Measurements from ENCODE around the gene BCL10.
A peak's percentile ranks its signal among the peaks of the same experiment; 100 is the strongest.

The BCL10 gene

DNA sequence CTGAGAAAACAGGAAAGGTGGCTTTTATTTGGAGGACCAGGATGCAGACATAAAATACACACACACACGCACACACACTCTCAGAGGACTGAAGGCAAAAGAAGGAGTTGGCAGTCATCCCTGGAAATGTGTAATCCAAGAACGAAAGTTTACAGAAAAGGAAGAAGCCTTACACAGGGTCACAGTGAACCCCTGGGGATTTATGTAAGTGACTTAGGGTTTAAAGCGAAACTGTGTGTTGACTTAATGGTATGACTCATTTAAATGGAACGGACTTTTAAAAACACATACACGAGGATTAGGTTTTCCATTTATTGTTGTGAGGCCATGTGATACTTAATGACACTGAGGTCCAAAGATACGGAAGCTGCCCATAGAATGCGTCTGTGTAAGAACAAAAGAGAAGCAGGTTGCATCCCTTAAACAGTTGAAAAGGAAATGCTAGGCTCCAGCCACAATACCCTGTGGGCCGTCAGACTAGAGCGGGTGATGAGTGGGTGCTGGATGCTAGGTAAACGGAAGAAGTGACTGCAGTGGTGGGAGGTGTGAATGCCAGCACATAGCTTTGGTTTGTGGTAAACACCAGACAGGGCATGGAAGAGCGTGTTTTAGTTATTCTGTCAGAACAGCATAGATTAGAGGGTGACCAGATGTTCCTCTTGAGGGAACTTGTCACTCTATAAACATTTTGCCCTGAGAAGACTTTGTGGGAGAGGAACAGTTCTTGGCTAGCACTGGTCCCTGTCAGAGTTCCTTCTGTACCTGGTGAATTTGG is 21.6 kb upstream of the BCL10 start:
- peak; percentile 23 for DNase-seq

DNA sequence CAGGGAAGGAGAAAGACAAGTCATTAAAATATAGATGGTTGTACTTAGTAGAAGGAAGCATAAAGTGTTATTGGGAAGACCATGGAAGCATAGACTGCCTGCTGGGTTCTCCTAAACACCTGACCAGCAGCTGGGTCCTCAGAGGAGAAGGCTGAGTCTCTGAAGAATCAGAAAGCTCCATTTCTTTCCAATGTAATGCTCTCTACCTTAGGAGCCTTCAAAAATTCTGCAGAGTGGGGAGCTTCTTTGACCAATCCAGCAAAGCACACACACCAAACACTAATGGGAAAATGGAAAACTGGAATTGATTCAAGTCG is 21.1 kb upstream of the BCL10 start:
- no peak for DNase-seq

DNA sequence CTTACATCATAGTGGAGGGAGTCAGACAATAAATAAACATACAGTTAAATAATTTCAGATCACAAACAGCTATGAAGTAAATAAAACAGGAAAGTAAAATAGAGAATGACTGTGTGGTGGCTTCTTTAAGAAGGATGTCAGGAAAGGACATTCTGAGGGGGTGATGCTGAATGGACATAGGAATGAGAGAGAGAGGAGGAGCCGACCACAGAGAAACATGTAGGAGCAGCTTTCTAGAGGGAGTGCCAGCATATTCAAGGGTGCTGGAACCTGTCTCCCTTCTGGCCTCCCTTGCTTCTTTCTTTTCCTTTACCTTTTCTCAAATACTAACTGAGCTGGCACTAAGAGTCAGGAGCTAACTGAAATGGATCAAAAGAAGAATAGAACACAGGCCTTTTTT is 20.5 kb upstream of the BCL10 start:
- no peak for DNase-seq

DNA sequence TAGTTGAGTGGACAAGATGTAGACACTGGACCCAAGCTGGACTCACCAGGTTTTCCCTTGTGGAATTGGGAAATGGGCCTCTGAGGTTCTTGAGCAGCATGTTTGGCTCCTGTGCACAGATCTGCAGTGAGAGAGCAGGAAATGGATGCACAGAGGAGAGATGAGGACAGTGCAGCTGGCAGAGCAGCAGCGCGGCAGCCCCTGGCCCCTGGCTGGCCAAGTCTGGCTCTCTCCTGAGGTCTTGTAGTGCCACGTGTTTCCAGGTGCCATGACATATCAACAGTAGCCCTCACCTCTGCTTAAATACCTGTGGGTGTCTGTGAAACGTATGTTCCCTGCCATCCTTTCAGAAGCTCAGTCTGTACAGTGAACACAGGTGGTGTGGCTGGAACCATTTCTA is 19.2 kb upstream of the BCL10 start:
- no peak for DNase-seq

DNA sequence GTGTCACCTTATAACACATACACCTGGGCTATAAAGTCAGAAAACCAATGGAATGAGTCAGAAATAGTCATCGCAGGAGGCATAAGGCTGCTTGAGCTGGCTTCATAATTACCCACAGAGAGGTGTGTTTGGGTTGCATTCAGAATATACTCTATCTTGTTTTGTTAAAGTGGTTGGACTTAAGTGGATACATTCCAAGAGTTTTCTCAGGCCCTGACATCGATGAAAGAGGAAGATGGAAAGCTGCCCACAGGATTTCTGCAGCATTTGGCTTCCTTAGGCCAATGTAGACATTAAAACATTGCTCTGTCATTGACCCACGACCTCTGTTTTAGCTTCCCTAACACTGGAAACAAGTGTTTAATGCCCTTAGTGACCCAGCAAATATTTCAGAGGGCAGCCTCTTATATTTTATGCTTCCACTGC is 18.6 kb upstream of the BCL10 start:
- DNase-seq = no peak

DNA sequence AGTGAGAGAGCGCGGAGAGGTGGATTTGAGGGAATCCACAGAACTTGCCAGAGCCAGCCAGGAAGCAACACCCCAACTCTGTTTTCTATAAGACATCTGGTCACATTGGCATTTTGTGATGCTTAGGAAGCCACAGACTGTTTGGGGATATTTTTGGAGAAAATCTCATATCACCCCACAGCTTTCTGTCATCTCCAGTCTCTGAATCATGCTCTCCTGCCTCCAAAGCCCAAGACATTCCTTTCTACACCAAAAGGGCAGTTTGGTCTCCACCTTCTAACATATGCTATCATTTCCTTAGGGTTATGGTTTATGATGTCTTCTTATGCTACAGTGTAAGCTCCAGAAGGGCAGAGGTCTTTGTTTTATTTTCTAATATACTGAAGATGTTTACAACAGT is 14.4 kb upstream of the BCL10 start:
- DNase-seq = no peak

DNA sequence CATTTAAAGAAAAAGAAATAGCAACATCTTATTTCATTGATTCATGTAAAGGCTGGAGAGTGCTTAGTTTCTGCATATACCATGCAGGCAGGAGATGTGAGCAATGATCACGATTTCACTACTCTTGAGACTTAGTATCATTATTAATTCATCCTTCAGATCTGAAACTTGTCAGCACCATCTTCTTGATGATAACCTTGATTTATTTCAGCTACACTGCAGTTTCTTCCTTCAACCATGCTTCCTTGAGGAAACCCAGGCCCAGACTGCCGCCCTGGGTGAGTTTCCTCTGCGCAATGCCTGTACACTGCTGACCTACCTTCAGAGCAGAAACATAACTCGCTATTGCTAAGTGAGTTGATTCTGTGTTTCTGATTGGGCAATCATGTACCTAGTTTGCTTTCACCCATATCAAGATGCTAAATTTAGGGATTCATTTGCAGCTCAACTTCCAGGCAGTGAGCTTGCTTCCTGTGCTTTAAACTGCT is 13.5 kb upstream of the BCL10 start:
- DNase-seq = no peak

DNA sequence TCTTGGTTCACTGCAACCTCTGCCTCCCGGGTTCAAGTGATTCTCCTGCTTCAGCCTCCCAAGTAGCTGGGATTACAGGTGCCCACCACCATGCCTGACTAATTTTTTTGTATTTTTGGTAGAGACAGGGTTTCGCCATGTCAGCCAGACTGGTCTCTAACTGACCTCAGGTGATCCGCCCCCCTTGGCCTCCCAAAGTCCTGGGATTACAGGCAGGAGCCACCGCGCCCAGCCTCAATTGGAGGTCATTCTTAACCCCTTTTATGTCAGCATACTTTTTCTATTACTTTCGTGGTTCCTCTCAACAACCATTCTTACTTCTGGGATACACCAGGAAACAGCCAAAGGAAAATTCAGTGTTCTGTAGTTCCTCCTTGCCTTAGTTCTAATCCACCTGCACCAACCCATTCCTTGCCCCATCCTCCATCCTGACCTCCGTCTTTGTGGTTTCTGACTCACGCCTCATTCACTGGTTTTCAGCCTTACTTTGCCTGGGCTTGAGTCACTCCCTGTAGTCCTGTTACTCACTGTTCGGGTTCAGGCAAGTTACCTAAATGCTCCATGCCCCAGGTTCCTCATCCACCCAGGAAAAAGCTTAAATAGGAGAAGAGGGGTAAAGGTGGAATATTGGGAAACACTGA is 12.9 kb upstream of the BCL10 start:
- DNase-seq = no peak

DNA sequence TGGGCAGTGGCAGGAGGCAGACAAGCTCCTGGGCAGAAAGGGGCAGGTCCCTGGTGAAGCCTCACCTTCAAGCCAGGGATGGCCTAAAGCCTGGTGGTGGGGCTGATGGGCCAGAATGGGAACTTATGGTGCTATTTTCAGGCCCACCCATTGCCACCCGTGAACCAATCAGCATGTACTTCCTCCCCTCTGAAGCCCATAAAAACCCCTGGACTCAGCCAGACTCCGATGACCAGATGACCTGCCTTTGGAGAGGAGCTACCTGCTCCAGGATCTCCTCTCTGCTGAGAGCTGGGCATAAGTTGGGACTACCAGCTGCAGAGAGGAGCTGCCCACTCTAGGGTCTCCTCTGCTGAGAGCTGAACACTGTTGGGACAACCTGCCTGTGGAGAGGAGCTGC is 7.8 kb upstream of the BCL10 start:
- DNase-seq = no peak

DNA sequence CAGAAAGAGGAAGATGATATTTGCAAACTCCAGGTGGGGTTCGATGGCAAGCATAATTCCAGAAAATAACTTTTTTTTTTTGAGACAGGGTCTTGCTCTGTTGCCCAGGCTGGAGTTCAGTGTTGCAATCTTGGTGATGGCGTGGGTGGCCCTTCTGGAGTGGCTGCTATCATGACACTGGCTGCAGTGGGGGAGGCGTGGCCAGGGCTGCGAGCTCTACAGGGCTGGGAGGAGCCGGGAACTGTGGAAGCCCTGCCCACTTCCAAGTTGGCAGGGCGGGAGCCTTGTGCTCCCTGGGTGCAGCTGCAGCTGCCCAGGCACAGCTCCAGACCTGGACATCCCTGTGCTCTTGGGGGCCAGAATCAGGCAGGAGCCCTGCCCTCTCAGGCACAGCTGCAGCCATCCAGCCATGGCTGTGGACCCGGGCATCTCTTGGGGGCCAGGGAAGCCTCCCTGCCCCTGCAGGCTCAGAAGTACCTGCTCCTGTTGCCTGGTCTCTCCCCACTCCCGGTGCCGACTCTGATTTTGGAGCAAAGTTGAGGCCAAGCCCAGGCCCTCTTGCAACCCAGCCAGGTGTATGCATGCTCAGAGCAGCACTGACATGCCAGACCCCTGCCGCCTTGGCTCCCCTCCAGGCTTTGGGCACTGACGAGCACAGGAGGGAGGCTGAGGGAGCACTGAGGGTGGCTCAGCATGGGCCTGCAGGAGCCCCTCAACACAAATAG is 7.2 kb upstream of the BCL10 start:
- no peak for DNase-seq

DNA sequence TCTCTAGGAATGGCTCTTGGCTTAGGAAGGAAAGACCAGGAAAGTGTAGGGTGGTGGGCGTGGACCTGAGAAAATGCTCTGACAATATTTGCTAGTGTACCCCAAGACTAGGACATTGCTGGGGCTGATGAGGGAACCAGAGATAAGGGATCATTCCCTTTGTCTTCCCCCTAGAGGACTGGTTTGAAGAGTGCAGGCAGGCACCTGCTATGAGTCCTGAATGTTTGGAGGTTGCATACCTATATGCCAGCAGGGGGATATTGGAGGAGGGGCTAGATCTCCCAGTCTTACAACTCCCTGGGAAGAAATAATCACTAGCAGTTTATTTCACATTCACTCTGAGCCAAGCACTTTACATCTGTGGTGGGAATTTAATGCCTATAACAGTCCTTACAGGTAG is 6.0 kb upstream of the BCL10 start:
- DNase-seq = no peak

DNA sequence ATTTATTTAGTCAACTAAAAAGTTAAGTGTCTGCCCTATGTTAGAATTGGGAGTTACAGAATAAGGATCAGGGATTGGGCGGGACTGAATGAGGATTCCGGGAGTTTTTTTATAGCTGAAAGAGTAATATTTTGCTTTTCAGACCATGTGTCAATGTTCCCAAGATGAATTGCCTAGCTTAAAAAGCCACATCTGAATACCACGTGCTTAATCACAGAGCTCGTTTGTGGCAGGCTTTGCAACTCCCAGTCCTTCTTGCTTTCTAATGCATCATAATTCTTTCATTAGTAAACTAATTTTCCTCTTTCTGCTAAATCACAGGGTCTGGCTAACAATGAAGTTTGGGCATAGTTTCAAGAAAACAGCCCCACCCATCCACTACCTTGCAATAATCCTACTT is 4.2 kb upstream of the BCL10 start:
- DNase-seq = no peak

DNA sequence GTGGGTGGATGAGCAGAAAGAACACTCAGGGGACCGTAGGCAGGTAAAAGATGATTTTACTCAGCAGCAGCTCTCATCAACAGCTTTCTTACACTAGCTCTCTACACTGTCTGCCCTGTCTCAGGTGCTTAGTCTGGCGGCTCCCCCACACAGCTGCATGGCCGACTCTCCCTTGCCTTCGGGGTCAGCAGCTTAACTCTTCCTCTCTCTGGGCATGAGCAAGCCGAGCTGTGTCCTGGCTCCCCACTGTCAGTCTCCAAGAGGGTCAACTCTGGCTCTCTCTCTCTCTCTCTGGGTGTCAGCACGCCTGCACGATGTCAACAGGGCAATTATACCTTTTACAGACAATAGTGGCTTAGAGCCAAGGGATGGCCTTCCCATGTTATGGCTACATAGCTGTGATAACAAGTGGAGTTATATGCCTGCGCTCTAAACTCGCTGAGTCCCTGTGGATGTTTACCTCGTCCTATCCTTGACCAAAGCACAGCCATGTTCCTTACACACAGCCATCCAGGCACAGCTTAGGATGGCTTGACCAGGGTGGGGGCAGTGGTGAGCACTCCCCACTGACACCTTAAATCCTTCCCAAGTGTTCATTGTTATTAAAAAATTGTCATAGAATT is 3.1 kb upstream of the BCL10 start:
- DNase-seq = no peak

DNA sequence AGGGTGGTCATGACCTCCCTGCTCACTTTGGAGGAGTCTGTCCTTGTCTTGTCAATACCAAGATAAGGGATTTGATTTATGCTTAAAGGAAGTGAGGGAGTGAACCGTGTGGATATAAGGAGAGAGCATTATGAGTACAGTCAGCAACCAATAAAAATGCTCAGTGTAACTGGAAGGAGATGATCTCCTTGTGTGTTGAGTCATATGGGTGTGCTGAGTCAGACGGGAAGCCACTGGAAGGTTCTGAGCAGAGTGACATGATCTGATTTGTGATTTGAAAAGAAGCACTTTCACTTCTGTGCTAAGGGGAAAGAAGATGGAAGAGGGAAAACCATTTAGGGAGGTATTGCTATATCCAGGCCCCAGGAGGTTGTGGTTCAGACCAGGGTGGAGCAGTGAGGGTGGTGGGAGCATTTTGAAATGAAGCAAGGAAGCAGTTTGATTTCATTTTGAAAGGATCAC is 2.5 kb upstream of the BCL10 start:
- DNase-seq = peak; percentile 18

DNA sequence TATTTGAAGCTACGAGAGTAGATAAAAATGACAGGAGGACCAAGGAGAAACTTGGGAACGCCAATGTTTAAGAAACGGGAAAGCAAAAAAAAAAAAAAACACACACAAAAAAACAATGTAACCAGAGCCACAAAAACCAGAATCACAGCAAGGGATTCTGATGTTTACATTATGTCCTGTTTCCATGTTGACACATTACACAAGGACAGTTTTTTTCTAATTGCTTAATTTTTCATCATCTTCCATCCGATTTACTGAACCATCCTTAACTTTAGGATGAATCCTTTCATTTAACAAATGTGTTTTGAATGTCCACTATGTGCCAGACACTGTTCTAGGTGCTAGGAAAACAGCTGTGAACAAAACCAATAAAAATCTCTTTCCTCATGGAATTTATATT is 1.4 kb upstream of the BCL10 start:
- DNase-seq = no peak

DNA sequence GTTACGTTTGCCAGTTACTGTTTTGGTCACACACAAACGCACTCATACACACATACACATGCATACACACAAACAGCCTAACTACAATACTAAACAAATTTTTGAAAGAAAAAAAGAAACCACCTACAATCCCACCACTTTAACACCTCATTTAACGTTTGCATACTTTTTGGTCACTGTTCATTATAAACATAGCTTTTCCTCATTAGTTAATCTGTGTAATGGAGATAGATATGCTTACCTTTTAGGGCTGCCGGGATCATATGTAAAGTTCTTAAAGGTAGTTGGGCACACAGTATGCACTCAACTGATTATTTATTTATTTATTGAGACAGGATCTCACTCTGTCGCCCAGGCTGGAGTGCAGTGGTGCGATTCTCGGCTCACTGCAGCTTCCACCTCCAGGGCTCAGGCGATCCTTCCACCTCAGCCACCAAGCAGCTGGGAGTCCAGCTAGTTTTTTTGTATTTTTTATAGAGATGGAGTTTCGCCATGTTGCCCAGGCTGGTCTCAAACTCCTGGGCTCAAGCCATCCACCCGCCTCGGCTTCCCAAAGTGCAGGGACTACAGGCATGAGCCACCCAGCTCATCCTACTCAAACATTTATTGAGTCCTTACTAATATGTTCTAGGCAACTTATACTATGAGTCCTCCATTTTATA is 677 bp upstream of the BCL10 start:
- no peak for DNase-seq

DNA sequence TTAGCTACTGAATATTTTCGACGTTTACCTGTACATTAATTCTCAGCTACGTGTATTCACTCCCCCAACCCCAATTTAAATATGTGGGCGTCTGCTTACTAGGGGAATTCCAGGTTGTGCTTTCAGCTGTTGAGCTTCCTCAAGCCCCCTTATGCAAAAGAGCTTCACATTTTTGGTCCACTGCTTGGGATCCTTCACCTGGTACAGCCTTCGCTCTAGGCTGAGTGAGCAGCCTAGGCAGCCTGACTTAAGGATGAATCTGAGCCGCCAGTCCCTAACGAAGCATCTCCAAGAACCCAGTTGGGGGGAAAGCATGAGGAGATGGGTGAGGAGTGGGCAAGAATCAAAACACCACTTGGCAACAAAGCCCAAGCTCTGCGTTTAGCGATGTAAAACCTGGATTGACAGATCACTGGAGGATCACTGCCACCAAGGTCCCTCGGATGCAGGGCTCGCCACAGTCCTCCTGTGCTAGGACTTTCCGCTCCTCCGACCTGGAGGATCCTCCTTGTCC is 674 bp downstream of the BCL10 start:
- DNase-seq = no peak

DNA sequence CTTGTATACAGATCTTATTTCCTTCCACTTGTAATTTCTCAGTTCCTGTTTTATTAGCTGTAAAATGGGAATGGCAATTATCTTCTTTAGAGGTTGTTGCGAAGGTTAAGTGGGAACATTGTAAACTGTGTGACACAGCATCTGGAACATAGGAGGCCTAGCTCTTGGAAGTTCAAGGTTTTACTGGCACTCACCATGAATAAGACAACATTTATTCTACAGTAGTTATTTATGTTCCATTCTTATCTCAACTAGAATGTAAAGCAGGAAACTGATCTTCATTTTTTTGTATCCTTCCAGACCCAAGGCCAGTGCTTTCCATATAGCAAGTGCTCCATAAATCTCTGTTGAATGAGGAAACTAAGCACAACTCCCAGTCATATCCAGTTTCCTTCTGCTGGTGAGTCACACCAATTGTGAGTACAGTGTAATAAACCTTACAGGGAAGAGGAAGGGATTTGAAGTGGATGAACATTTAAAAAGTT is 1.4 kb downstream of the BCL10 start:
- no peak for DNase-seq

DNA sequence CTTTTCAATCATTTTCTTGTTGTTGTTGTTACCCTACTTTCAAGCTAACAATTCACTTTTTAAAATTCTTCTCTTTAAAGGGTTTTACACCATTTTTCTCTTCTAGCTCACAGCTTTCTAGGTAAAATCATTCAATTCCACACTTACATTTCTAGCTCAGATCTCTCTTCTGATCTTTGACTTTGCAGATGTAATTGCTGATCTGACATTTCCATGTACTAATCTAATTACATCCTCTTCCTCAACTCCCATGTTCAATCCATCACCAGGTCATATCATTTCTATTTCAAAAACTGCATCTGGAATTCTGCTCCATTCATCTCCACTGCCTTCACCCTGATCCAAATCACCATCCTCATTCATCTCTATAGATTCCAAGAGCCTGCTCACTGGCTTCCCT is 3.0 kb downstream of the BCL10 start:
- no peak for DNase-seq

DNA sequence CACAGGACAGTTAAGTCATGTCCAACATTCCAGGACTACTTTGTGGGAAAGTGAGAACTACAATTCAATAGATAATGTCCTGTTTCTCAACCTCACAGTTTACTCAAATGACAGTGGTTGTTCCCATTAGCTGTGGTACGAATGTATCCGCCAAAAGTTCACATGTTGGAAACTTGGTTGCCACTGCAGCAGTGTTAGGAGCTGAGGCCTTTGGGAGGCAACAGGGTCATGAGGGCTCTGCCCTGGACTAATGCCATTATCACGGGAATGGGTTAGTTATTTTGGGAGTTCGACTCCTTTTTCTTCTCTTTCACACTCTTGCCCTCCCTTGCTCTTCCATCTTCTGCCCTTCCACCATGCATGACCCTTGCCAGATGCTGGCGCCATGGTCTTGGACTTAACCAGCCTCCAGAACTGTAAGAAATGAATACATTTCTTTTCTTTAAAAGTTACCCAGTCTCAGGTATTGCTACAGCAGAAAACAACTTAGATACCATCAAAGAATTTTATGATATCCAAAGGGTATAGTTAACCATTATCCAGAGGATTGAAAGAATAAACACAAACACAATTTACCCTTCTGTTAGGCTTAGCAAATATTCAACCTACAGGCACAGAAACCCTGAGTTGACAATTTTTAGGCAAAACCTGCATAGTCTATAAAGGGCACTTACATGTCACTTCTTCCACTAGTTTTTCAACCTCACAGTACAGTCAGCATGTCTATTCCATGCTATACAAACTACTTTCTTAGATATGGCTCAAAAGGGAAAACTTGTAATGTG is 7.4 kb downstream of the BCL10 start:
- DNase-seq = no peak

DNA sequence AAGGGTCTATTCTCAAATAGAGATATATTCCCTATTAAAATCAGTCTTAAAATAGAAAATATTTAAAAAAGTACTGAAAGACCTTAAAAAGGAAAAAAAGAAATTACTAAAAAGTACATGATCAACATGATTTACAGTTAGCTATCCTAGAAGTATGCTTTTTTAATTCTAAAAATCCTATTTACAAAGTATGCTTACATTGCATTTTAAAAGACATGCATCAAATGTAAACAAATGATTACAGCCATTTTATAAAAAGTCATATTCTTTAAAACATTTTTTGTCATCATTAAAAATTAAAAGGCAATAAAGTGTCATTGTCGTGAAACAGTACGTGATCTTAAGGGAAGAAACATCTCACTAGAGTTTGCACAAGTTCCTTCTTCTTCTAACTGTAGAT is 9.1 kb downstream of the BCL10 start:
- DNase-seq = no peak

DNA sequence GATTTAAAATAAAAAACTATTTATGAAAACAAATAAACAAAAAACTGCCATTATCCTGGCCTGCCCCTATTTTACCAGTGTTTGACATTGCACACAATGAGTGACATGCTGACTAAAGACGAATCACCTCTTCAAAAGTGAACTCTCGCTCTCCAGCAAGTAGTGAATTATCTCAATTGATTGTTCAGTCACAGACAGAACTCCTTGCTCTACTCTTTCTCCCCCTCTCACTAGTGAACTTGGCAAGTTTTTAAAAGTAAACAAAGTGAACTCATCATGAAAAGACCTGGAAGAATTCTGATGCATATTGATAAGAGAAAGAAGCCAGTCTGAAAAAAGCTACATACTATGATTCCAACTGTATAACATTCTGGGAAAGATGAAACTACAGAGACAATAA is 12.3 kb downstream of the BCL10 start:
- no peak for DNase-seq

Measured in activated CD4-positive, alpha-beta T cell treated with anti-CD3 and anti-CD28 coated beads for 1 hour (primary cell).